ENCODE results near the gene RILP. TPM values are rescaled to one million over a fixed set of nuclear protein-coding genes. Genes with fewer than 3 reads are reported as not detected.

RILP gene
- polyA plus RNA-seq, 1 donor (not counting 4 experiments of a cell fraction or from before 2014, with no cell fraction given) = 3.2 TPM

- Histone ChIP-seq H3K4me1 (ENCODE audit: control insufficient read depth, extremely low read depth, insufficient read depth, low read length) (no peaks in the 10 kb centered on the region), H4K20me1 (ENCODE audit: control insufficient read depth, extremely low read depth, insufficient read depth, low read length) (peaks cover 3% of the 10 kb centered on the region), H3K27ac (ENCODE audit: control insufficient read depth, insufficient read depth, low read length) (no peak overlapping the region), H3K79me2 (ENCODE audit: control insufficient read depth, insufficient read depth, low read length) (peaks cover 5% of the 10 kb centered on the region), H3K4me3 (ENCODE audit: control insufficient read depth in 2 of 3, extremely low read depth in 1 of 3, insufficient read depth in 2 of 3, low read depth in 1 of 3, low read length in 3 of 3) (no peak overlapping the region), H3K9me1 (ENCODE audit: control insufficient read depth, extremely low read depth, insufficient read depth, low read length) (no peaks in the 10 kb centered on the region), H3K9me3 (ENCODE audit: control insufficient read depth, low read depth, low read length) (no peaks in the 10 kb centered on the region), H3K4me2 (ENCODE audit: control insufficient read depth, extremely low read depth, insufficient read depth, low read depth, low read length) (no peak overlapping the region), H3K36me3 (ENCODE audit: control insufficient read depth in 2 of 2, extremely low read depth in 1 of 2, insufficient read depth in 2 of 2, low read length in 2 of 2) (peaks cover 43 to 52% of the 10 kb centered on the region in 2 experiments), H3K27me3 (ENCODE audit: control insufficient read depth, extremely low read depth, insufficient read depth, low read length) (no peaks in the 10 kb centered on the region), H2AFZ (ENCODE audit: control insufficient read depth, low read length) (no peak overlapping the region), H3K9ac (ENCODE audit: control insufficient read depth, extremely low read depth, insufficient read depth, low read length) (no peak overlapping the region)
- dilution Hi-C loops (cut with MboI; ENCODE audit: extremely low pct_ligation_motif_present, low sequenced_read_pairs) = no loop called here
- TF ChIP-seq CTCF (optimal IDR thresholded peaks at IDR 0.05 in 1 of 3, IDR thresholded peaks at IDR 0.05 in 1 of 3, conservative IDR thresholded peaks at IDR 0.05 in 1 of 3; ENCODE audit: extremely low read depth in 1 of 3, insufficient read depth in 2 of 3, low read length in 3 of 3) (no peak), EZH2 (IDR thresholded peaks at IDR 0.05; ENCODE audit: low read length) (no peak)
- DNase-seq (ENCODE audit: low read depth, low spot score) (no peak), FAIRE-seq (no peak)
Observed at GRCh38 chr17:1661045-1661444, 11.4 kb upstream of the RILP start.

DNA sequence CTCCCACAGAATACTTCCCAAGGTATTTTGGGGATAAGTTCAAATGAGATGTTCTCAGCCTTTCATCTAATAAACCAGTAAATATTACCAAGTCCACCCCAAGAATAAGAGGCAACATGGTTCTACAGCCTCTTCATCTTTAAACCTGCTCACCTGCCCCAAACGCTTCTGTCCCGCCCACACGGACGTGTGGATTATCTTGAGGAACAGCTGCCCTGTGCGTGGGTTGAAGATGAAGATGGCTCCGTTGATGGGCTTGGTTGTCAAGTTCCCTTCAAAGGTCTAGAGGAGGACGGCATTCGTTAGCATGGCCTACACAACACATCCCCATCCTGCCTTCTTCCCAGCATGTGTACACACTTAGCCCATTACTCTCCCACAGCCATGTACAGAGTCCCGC is 8.4 kb upstream of the RILP start:
- FAIRE-seq = no peak
- DNase-seq (ENCODE audit: low read depth, low spot score) = no peak
- Histone ChIP-seq H3K4me2 (ENCODE audit: control insufficient read depth, extremely low read depth, insufficient read depth, low read depth, low read length) (no peak overlapping the region), H3K9me3 (ENCODE audit: control insufficient read depth, low read depth, low read length) (no peaks in the 10 kb centered on the region), H2AFZ (ENCODE audit: control insufficient read depth, low read length) (no peak overlapping the region), H3K9me1 (ENCODE audit: control insufficient read depth, extremely low read depth, insufficient read depth, low read length) (no peaks in the 10 kb centered on the region), H3K27me3 (ENCODE audit: control insufficient read depth, extremely low read depth, insufficient read depth, low read length) (no peaks in the 10 kb centered on the region), H3K36me3 (ENCODE audit: control insufficient read depth in 2 of 2, extremely low read depth in 1 of 2, insufficient read depth in 2 of 2, low read length in 2 of 2) (peaks cover 56 to 64% of the 10 kb centered on the region in 2 experiments), H3K9ac (ENCODE audit: control insufficient read depth, extremely low read depth, insufficient read depth, low read length) (no peak overlapping the region), H3K4me1 (ENCODE audit: control insufficient read depth, extremely low read depth, insufficient read depth, low read length) (no peaks in the 10 kb centered on the region), H3K4me3 (ENCODE audit: control insufficient read depth in 2 of 3, extremely low read depth in 1 of 3, insufficient read depth in 2 of 3, low read depth in 1 of 3, low read length in 3 of 3) (no peak overlapping the region), H4K20me1 (ENCODE audit: control insufficient read depth, extremely low read depth, insufficient read depth, low read length) (peaks cover 3% of the 10 kb centered on the region), H3K79me2 (ENCODE audit: control insufficient read depth, insufficient read depth, low read length) (peaks cover 2% of the 10 kb centered on the region), H3K27ac (ENCODE audit: control insufficient read depth, insufficient read depth, low read length) (no peak overlapping the region)
- dilution Hi-C loops (cut with MboI; ENCODE audit: extremely low pct_ligation_motif_present, low sequenced_read_pairs) = no loop called here
- TF ChIP-seq EZH2 (IDR thresholded peaks at IDR 0.05; ENCODE audit: low read length) (no peak), CTCF (optimal IDR thresholded peaks at IDR 0.05 in 1 of 3, IDR thresholded peaks at IDR 0.05 in 1 of 3, conservative IDR thresholded peaks at IDR 0.05 in 1 of 3; ENCODE audit: extremely low read depth in 1 of 3, insufficient read depth in 2 of 3, low read length in 3 of 3) (no peak)

Measured in keratinocyte (primary cell).